22Rv1 (cell line): ENCODE results near the gene INTS1.

Experiments used
- ZFX ChIP-seq: fragments of 450-650 bp; IDR thresholded peaks from 2 replicates; pipeline ENCODE4 v1.6.1; 2017; ENCODE audit warnings: antibody characterized with exemption, borderline replicate concordance
- TF ChIP-seq, protein P1 (sequence below): fragments of 450-650 bp; IDR thresholded peaks from 2 replicates; pipeline ENCODE4 v1.5.1; 2017; ENCODE audit warnings: mild to moderate bottlenecking

DNA sequence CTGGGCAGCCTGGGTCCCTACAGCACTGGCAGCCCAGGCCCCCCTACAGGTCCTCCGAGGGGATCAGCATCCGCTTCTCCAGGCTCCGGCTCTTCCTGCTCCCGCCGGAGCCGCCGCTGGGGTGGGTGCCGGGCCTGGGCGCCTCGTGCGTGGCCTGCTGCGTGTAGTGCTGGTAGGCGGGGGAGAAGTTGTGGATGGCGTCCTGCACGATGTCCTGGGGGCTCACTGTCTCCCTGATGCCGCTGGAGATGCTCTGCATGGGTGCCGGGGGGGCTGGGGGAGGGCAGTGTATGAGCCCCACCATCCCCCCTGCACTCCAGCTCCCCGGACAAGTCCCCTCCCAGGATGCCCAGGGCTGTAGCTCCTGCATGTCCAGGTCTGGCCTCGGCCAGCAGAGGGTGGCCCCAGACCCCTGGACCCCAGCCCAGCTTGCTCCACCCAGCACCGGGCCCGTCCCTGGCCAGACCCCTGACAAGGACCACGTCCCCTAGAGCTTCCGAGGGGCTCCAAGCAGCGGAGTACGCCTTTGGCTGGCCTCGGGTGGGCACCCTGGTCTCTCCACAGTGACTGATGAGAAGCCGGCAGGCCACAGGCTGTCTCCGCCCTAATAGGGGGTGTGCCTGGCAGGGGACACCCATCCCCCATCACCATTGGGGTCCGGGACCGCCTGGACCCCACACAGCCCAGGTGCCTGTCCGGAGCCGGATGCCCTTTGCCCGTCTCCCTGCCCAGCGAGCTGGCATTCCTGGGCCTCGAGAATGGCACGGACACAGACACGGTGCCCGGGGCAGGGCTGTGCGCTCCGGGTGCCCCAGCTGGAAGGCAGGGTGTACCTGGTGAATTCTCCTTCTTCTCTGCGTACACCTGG, 43.0 kb upstream of the INTS1 start:
- no peak for TF ChIP-seq ZFX
- TF ChIP-seq, protein P1, sequence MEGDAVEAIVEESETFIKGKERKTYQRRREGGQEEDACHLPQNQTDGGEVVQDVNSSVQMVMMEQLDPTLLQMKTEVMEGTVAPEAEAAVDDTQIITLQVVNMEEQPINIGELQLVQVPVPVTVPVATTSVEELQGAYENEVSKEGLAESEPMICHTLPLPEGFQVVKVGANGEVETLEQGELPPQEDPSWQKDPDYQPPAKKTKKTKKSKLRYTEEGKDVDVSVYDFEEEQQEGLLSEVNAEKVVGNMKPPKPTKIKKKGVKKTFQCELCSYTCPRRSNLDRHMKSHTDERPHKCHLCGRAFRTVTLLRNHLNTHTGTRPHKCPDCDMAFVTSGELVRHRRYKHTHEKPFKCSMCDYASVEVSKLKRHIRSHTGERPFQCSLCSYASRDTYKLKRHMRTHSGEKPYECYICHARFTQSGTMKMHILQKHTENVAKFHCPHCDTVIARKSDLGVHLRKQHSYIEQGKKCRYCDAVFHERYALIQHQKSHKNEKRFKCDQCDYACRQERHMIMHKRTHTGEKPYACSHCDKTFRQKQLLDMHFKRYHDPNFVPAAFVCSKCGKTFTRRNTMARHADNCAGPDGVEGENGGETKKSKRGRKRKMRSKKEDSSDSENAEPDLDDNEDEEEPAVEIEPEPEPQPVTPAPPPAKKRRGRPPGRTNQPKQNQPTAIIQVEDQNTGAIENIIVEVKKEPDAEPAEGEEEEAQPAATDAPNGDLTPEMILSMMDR: no peak
